GM19328 (cell line): Measurements from ENCODE around the gene SMIM24.
"Not testable (repeated sequence)": the region's sequence is repeated elsewhere in the genome, so short reads cannot be mapped to it uniquely, and the experiment has no call there.

Experiments
- ATAC-seq: cut with Tn5 transposase; IDR thresholded peaks from one replicate; pipeline ENCODE4 v1.9.1; 2021; ENCODE audit warnings: mild to moderate bottlenecking, moderate library complexity; ENCODE audit not compliant: unreplicated experiment

Gene SMIM24

GRCh38 chr19:3480383-3481091 is at the start of gene SMIM24:
TSS of gene SMIM24 (minus strand) at chr19:3480525. CDS start at chr19:3480463, 62 bp downstream.
- no peak for ATAC-seq

GRCh38 chr19:3529299-3529698 is 49.0 kb upstream of the SMIM24 start:
- not testable (repeated sequence) for ATAC-seq

GRCh38 chr19:3528539-3529211 is 48.4 kb upstream of the SMIM24 start:
- ATAC-seq = no peak

- ATAC-seq = no peak
These were observed 47.8 kb upstream of the SMIM24 start for GRCh38 chr19:3528080-3528479.

- ATAC-seq = no peak
These were observed 47.0 kb upstream of the SMIM24 start for GRCh38 chr19:3527238-3527910.

GRCh38 chr19:3526507-3527237 is 46.3 kb upstream of the SMIM24 start:
- no peak for ATAC-seq

GRCh38 chr19:3524904-3525451 is 44.7 kb upstream of the SMIM24 start:
- ATAC-seq = no peak

- no peak for ATAC-seq
These were observed 43.9 kb upstream of the SMIM24 start for GRCh38 chr19:3524078-3524842.

GRCh38 chr19:3523361-3524077 is 43.2 kb upstream of the SMIM24 start:
- ATAC-seq = no peak

GRCh38 chr19:3522421-3523360 is 42.4 kb upstream of the SMIM24 start:
- no peak for ATAC-seq

- no peak for ATAC-seq
These were observed 40.8 kb upstream of the SMIM24 start for GRCh38 chr19:3521104-3521445.

GRCh38 chr19:3520166-3521103 is 40.1 kb upstream of the SMIM24 start:
- ATAC-seq = no peak

GRCh38 chr19:3519126-3519525 is 38.8 kb upstream of the SMIM24 start:
- ATAC-seq = no peak

GRCh38 chr19:3518659-3519058 is 38.3 kb upstream of the SMIM24 start:
- ATAC-seq = no peak

- ATAC-seq = no peak
These were observed 37.9 kb upstream of the SMIM24 start for GRCh38 chr19:3518255-3518654.

GRCh38 chr19:3517638-3518037 is 37.3 kb upstream of the SMIM24 start:
- no peak for ATAC-seq

- ATAC-seq = no peak
These were observed 36.4 kb upstream of the SMIM24 start for GRCh38 chr19:3516675-3517207.
